ENCODE data around the gene PRSS2.

- TF ChIP-seq CTCF (conservative IDR thresholded peaks at IDR 0.05 in 1 of 2, IDR thresholded peaks at IDR 0.05 in 1 of 2; ENCODE audit: low read depth in 1 of 2, low read length in 2 of 2) (no peak), EZH2 (IDR thresholded peaks at IDR 0.05; ENCODE audit: low read length, missing control alignments) (no peak)
Measured at GRCh38 chr7:142789441-142789840, 18.7 kb downstream of the PRSS2 start.
